ENCODE data around the gene AP2S1. TPM values are rescaled to one million over a fixed set of nuclear protein-coding genes. Genes with fewer than 3 reads are reported as not detected.

Gene AP2S1
- total and polyA plus RNA-seq, 2 of the 8 experiments (the other 6 are each of a cell fraction or from before 2014, with no cell fraction given): 195 to 211 TPM

- Histone ChIP-seq H2BK120ac (replicated peaks; ENCODE audit: low read depth, low read length) (no peak overlapping the region), H3K4me2 (ENCODE audit: insufficient read depth in 1 of 2, low read depth in 2 of 2, low read length in 2 of 2) (no peak overlapping the region), H3K79me2 (ENCODE audit: control insufficient read depth in 1 of 2, insufficient read depth in 2 of 2, low read length in 2 of 2) (peaks cover 0 to 19% of the 10 kb centered on the region in 2 experiments; a peak in 2 of 4 replicates), H2BK20ac (ENCODE audit: low read length) (no peak overlapping the region), H3K4ac (replicated peaks; ENCODE audit: insufficient read length, low read depth, low read length) (no peak overlapping the region), H2BK12ac (ENCODE audit: low read depth, low read length) (no peak overlapping the region), H3K27me3 (replicated peaks in 1 of 4; ENCODE audit: control insufficient read depth in 3 of 4, extremely low read depth in 1 of 4, insufficient read depth in 3 of 4, low read length in 3 of 4) (no peaks in the 10 kb centered on the region), H3K4me1 (replicated peaks in 1 of 4; ENCODE audit: control insufficient read depth in 3 of 4, insufficient read depth in 4 of 4, low read length in 3 of 4) (peaks cover 0 to 7% (median 3%) of the 10 kb centered on the region in 4 experiments; a peak in 5 of 7 replicates), H3K27ac (ENCODE audit: low read depth, low read length) (no peak overlapping the region), H4K91ac (replicated peaks; ENCODE audit: insufficient read length, low read length) (no peak overlapping the region), H3K79me1 (ENCODE audit: low read depth, low read length) (peaks cover 8% of the 10 kb centered on the region), H4K8ac (ENCODE audit: extremely low read depth, insufficient read depth, low read length) (peak overlapping the region; percentile 80), H4K20me1 (replicated peaks in 1 of 2; ENCODE audit: control insufficient read depth in 1 of 2, insufficient read depth in 2 of 2, low read length in 2 of 2) (peaks cover 0 to 7% of the 10 kb centered on the region in 2 experiments), H3K18ac (ENCODE audit: extremely low read depth, low read length) (no peak overlapping the region), H3K4me3 (ENCODE audit: extremely low read depth in 1 of 4, insufficient read depth in 2 of 4, low read depth in 3 of 4, low read length in 4 of 4) (no peak overlapping the region), H3K23me2 (ENCODE audit: low read depth, low read length) (peaks cover 7% of the 10 kb centered on the region; the same call in 1 of the 2 replicates), H2BK15ac (ENCODE audit: low read length) (no peak overlapping the region), H2AK5ac (ENCODE audit: low read depth, low read length) (no peak overlapping the region), H2BK5ac (ENCODE audit: low read depth, low read length) (no peak overlapping the region), H3K14ac (ENCODE audit: insufficient read length) (no peak overlapping the region), H3K56ac (replicated peaks; ENCODE audit: insufficient read length, low read depth, low read length) (no peak overlapping the region), H3K23ac (ENCODE audit: insufficient read length) (no peak overlapping the region), H2AFZ (ENCODE audit: low read length) (no peak overlapping the region), H3K9ac (replicated peaks in 1 of 4; ENCODE audit: extremely low read depth in 1 of 4, low read depth in 3 of 4, low read length in 3 of 4) (no peak overlapping the region), H3K9me3 (ENCODE audit: insufficient read depth in 2 of 2, low read depth in 1 of 2, low read length in 1 of 2) (no peaks in the 10 kb centered on the region), H3K36me3 (ENCODE audit: control insufficient read depth in 2 of 4, insufficient read depth in 4 of 4, low read length in 3 of 4) (peaks cover 6 to 19% (median 11%) of the 10 kb centered on the region in 4 experiments; a peak in 7 of 8 replicates), H4K5ac (ENCODE audit: insufficient read length, low read depth, low read length) (no peak overlapping the region)
- 87% methylated on average over 19 of the region's 19 CpGs; no CpG with 5 or more reads in 1 of the 2 experiments for WGBS, 2 experiments (ENCODE audit: extremely low coverage in 1 of 2, insufficient coverage in 1 of 2, insufficient read length in 1 of 2, insufficient replicate concordance in 2 of 2, low coverage in 1 of 2, low lambda C conversion rate in 2 of 2, missing lambda C conversion rate in 1 of 2)
- POLR2A ChIA-PET (ENCODE audit: partially characterized antibody): interaction anchor here (1.0 to 8.4 kb wide), 4 partner anchors 13 to 66 kb away, joined by 3 to 78 read pairs (median 4); partner anchors contain the start of gene SLC1A5
- CTCF ChIA-PET (ENCODE audit: partially characterized antibody): interaction anchor here (0.6 to 2.5 kb wide), 2 partner anchors 10 to 88 kb away, joined by 3 to 8 read pairs; no protein-coding TSS in a partner anchor
- DNase-seq (ENCODE audit: low read depth in 1 of 2, low spot score in 2 of 2) (no peak), FAIRE-seq (no peak)
- TF ChIP-seq TAF7 (optimal IDR thresholded peaks at IDR 0.05; ENCODE audit: borderline replicate concordance, low read depth, low read length) (no peak), SAP30 (IDR thresholded peaks at IDR 0.05; ENCODE audit: insufficient read depth, insufficient replicate concordance, low read length) (no peak), RBBP5 (IDR thresholded peaks at IDR 0.05; ENCODE audit: borderline replicate concordance, low read depth, low read length) (no peak)
- TF ChIP-seq, protein P1, sequence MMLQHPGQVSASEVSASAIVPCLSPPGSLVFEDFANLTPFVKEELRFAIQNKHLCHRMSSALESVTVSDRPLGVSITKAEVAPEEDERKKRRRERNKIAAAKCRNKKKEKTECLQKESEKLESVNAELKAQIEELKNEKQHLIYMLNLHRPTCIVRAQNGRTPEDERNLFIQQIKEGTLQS (IDR thresholded peaks at IDR 0.05; ENCODE audit: insufficient read depth, low read depth, low read length): no peak
Observed at GRCh38 chr19:46845959-46846459, 4.6 kb downstream of the AP2S1 start.

All from H1 (cell line).